IPS-NIHi7 (cell line): ENCODE measurements around the gene STON2.
A peak's percentile ranks its signal among the peaks of the same experiment; 100 is the strongest.

Experiments
- DNase-seq: peaks from one replicate; pipeline ENCODE4 v3.0.0; 2012; ENCODE audit warnings: mixed read lengths; ENCODE audit errors: extremely low spot score

STON2 gene

GRCh38 chr14:81332725-81333124 lies 67.4 kb downstream of the STON2 start:
- DNase-seq, result no peak

- DNase-seq, result no peak
Observed at GRCh38 chr14:81331229-81332021, 68.7 kb downstream of the STON2 start.

- no peak for DNase-seq
Observed at GRCh38 chr14:81330619-81331122, 69.5 kb downstream of the STON2 start.

- DNase-seq, result no peak
Observed at GRCh38 chr14:81329640-81330381, 70.3 kb downstream of the STON2 start.

- DNase-seq, result no peak
Observed at GRCh38 chr14:81326451-81326850, 73.7 kb downstream of the STON2 start.

- peak; percentile 73 for DNase-seq
Observed at GRCh38 chr14:81324011-81324410, 76.1 kb downstream of the STON2 start.

- no peak for DNase-seq
Observed at GRCh38 chr14:81323093-81323492, 77.0 kb downstream of the STON2 start.

- DNase-seq, result no peak
Observed at GRCh38 chr14:81319946-81320345, 80.2 kb downstream of the STON2 start.

- DNase-seq, result no peak
Observed at GRCh38 chr14:81319314-81319713, 80.8 kb downstream of the STON2 start.

GRCh38 chr14:81315341-81315740 lies 84.8 kb downstream of the STON2 start:
- DNase-seq, result peak; percentile 79

GRCh38 chr14:81314443-81315175 lies 85.5 kb downstream of the STON2 start:
- no peak for DNase-seq

- DNase-seq, result no peak
Observed at GRCh38 chr14:81313775-81314429, 86.2 kb downstream of the STON2 start.

- no peak for DNase-seq
Observed at GRCh38 chr14:81313200-81313599, 86.9 kb downstream of the STON2 start.

- DNase-seq, result no peak
Observed at GRCh38 chr14:81312289-81312876, 87.7 kb downstream of the STON2 start.

GRCh38 chr14:81311778-81312177 lies 88.3 kb downstream of the STON2 start:
- DNase-seq, result no peak

GRCh38 chr14:81311141-81311540 lies 89.0 kb downstream of the STON2 start:
- DNase-seq, result no peak

- no peak for DNase-seq
Observed at GRCh38 chr14:81310606-81311005, 89.5 kb downstream of the STON2 start.

- DNase-seq, result no peak
Observed at GRCh38 chr14:81309511-81309910, 90.6 kb downstream of the STON2 start.

- no peak for DNase-seq
Observed at GRCh38 chr14:81305743-81306142, 94.4 kb downstream of the STON2 start.

GRCh38 chr14:81305065-81305464 lies 95.1 kb downstream of the STON2 start:
- DNase-seq, result no peak

- no peak for DNase-seq
Observed at GRCh38 chr14:81303258-81303935, 96.7 kb downstream of the STON2 start.
